ENCODE results near the gene DBNDD1.
"Not testable (repeated sequence)": the region's sequence is repeated elsewhere in the genome, so short reads cannot be mapped to it uniquely, and the experiment has no call there.

The DBNDD1 gene

GRCh38 chr16:90000733-90001427, 18.4 kb downstream of the DBNDD1 start:
- Mint-ChIP-seq H3K36me3 (ENCODE audit: low read depth) (peaks cover 48% of the 10 kb centered on the region), H3K27me3 (no peaks in the 10 kb centered on the region), H3K4me3 (no peak overlapping the region), H3K9me3 (no peaks in the 10 kb centered on the region), H3K4me1 (ENCODE audit: low read depth) (no peaks in the 10 kb centered on the region), H3K27ac (no peak overlapping the region)
- intact Hi-C loops (cut with micrococcal nuclease): no loop called here

GRCh38 chr16:89999831-90000574, 19.3 kb downstream of the DBNDD1 start:
- Mint-ChIP-seq H3K27me3 (no peaks in the 10 kb centered on the region), H3K27ac (no peak overlapping the region), H3K4me1 (ENCODE audit: low read depth) (no peaks in the 10 kb centered on the region), H3K9me3 (peaks cover under 1% of the 10 kb centered on the region), H3K36me3 (ENCODE audit: low read depth) (peaks cover 57% of the 10 kb centered on the region), H3K4me3 (no peak overlapping the region)
- intact Hi-C loops (cut with micrococcal nuclease): no loop called here

GRCh38 chr16:89996178-89996489, 23.1 kb downstream of the DBNDD1 start:
- Mint-ChIP-seq H3K36me3 (ENCODE audit: low read depth) (peaks cover 95% of the 10 kb centered on the region), H3K4me1 (ENCODE audit: low read depth) (no peaks in the 10 kb centered on the region), H3K4me3 (no peak overlapping the region), H3K27me3 (no peaks in the 10 kb centered on the region), H3K9me3 (peaks cover 10% of the 10 kb centered on the region), H3K27ac (peak overlapping the region; percentile 78)
- intact Hi-C loops (cut with micrococcal nuclease): no loop called here

- Mint-ChIP-seq H3K36me3 (ENCODE audit: low read depth) (peaks cover 95% of the 10 kb centered on the region), H3K27ac (peak overlapping the region; percentile 78)
- intact Hi-C loops (cut with micrococcal nuclease); H3K4me3 Mint-ChIP-seq; H3K9me3 Mint-ChIP-seq; H3K27me3 Mint-ChIP-seq; H3K4me1 Mint-ChIP-seq (ENCODE audit: low read depth): not testable (repeated sequence)
These were observed 23.6 kb downstream of the DBNDD1 start for GRCh38 chr16:89995475-89996177.

- Mint-ChIP-seq H3K27ac (peak overlapping the region; percentile 78), H3K36me3 (ENCODE audit: low read depth) (peaks cover 95% of the 10 kb centered on the region)
- H3K4me3 Mint-ChIP-seq; H3K4me1 Mint-ChIP-seq (ENCODE audit: low read depth); H3K27me3 Mint-ChIP-seq; intact Hi-C loops (cut with micrococcal nuclease); H3K9me3 Mint-ChIP-seq: not testable (repeated sequence)
These were observed 24.4 kb downstream of the DBNDD1 start for GRCh38 chr16:89994721-89995474.

- Mint-ChIP-seq H3K4me3 (no peak overlapping the region), H3K9me3 (peaks cover 10% of the 10 kb centered on the region), H3K27ac (peak overlapping the region; percentile 78), H3K27me3 (no peaks in the 10 kb centered on the region), H3K4me1 (ENCODE audit: low read depth) (no peaks in the 10 kb centered on the region), H3K36me3 (ENCODE audit: low read depth) (peaks cover 91% of the 10 kb centered on the region)
- intact Hi-C loops (cut with micrococcal nuclease): no loop called here
These were observed 24.9 kb downstream of the DBNDD1 start for GRCh38 chr16:89994389-89994720.

- Mint-ChIP-seq H3K9me3 (peaks cover 10% of the 10 kb centered on the region), H3K4me3 (no peak overlapping the region), H3K27me3 (no peaks in the 10 kb centered on the region), H3K36me3 (ENCODE audit: low read depth) (peaks cover 91% of the 10 kb centered on the region), H3K27ac (peak overlapping the region; percentile 78), H3K4me1 (ENCODE audit: low read depth) (no peaks in the 10 kb centered on the region)
- intact Hi-C loops (cut with micrococcal nuclease): no loop called here
These were observed 25.3 kb downstream of the DBNDD1 start for GRCh38 chr16:89993971-89994370.

GRCh38 chr16:89993377-89993776, 25.9 kb downstream of the DBNDD1 start:
- Mint-ChIP-seq H3K4me1 (ENCODE audit: low read depth) (no peaks in the 10 kb centered on the region), H3K4me3 (no peak overlapping the region), H3K9me3 (peaks cover 10% of the 10 kb centered on the region), H3K27ac (no peak overlapping the region), H3K36me3 (ENCODE audit: low read depth) (peaks cover 91% of the 10 kb centered on the region), H3K27me3 (no peaks in the 10 kb centered on the region)
- intact Hi-C loops (cut with micrococcal nuclease): no loop called here

GRCh38 chr16:89990799-89991198, 28.5 kb downstream of the DBNDD1 start:
- H3K4me3 Mint-ChIP-seq: no peak overlapping the region
- no peak overlapping the region for H3K27ac Mint-ChIP-seq
- no peaks in the 10 kb centered on the region for H3K27me3 Mint-ChIP-seq
- H3K36me3 Mint-ChIP-seq (ENCODE audit: low read depth): peaks cover 96% of the 10 kb centered on the region
- H3K4me1 Mint-ChIP-seq (ENCODE audit: low read depth): no peaks in the 10 kb centered on the region
- H3K9me3 Mint-ChIP-seq: peaks cover 10% of the 10 kb centered on the region
- intact Hi-C loops (cut with micrococcal nuclease): no loop called here

GRCh38 chr16:89988951-89989350, 30.3 kb downstream of the DBNDD1 start:
- no peaks in the 10 kb centered on the region for H3K4me1 Mint-ChIP-seq (ENCODE audit: low read depth)
- H3K9me3 Mint-ChIP-seq: no peaks in the 10 kb centered on the region
- H3K27ac Mint-ChIP-seq: no peak overlapping the region
- no peaks in the 10 kb centered on the region for H3K27me3 Mint-ChIP-seq
- intact Hi-C loops (cut with micrococcal nuclease): no loop called here
- peaks cover 95% of the 10 kb centered on the region for H3K36me3 Mint-ChIP-seq (ENCODE audit: low read depth)
- no peak overlapping the region for H3K4me3 Mint-ChIP-seq

- H3K4me3 Mint-ChIP-seq: no peak overlapping the region
- intact Hi-C loops (cut with micrococcal nuclease): no loop called here
- no peaks in the 10 kb centered on the region for H3K4me1 Mint-ChIP-seq (ENCODE audit: low read depth)
- peaks cover 92% of the 10 kb centered on the region for H3K36me3 Mint-ChIP-seq (ENCODE audit: low read depth)
- no peaks in the 10 kb centered on the region for H3K9me3 Mint-ChIP-seq
- H3K27me3 Mint-ChIP-seq: no peaks in the 10 kb centered on the region
- no peak overlapping the region for H3K27ac Mint-ChIP-seq
These were observed 32.1 kb downstream of the DBNDD1 start for GRCh38 chr16:89987169-89987568.

- Mint-ChIP-seq H3K4me1 (ENCODE audit: low read depth) (no peaks in the 10 kb centered on the region), H3K27me3 (no peaks in the 10 kb centered on the region), H3K9me3 (no peaks in the 10 kb centered on the region), H3K4me3 (no peak overlapping the region), H3K36me3 (ENCODE audit: low read depth) (peaks cover 92% of the 10 kb centered on the region), H3K27ac (no peak overlapping the region)
- intact Hi-C loops (cut with micrococcal nuclease): no loop called here
These were observed 32.7 kb downstream of the DBNDD1 start for GRCh38 chr16:89986600-89986999.

GRCh38 chr16:89985219-89985618, 34.0 kb downstream of the DBNDD1 start:
- peaks cover 89% of the 10 kb centered on the region for H3K36me3 Mint-ChIP-seq (ENCODE audit: low read depth)
- no peaks in the 10 kb centered on the region for H3K27me3 Mint-ChIP-seq
- no peaks in the 10 kb centered on the region for H3K9me3 Mint-ChIP-seq
- intact Hi-C loops (cut with micrococcal nuclease): no loop called here
- no peak overlapping the region for H3K27ac Mint-ChIP-seq
- no peak overlapping the region for H3K4me3 Mint-ChIP-seq
- H3K4me1 Mint-ChIP-seq (ENCODE audit: low read depth): no peaks in the 10 kb centered on the region

GRCh38 chr16:89984216-89984615, 35.0 kb downstream of the DBNDD1 start:
- H3K27me3 Mint-ChIP-seq: no peaks in the 10 kb centered on the region
- H3K4me3 Mint-ChIP-seq: no peak overlapping the region
- no peaks in the 10 kb centered on the region for H3K9me3 Mint-ChIP-seq
- H3K27ac Mint-ChIP-seq: no peak overlapping the region
- no peaks in the 10 kb centered on the region for H3K4me1 Mint-ChIP-seq (ENCODE audit: low read depth)
- peaks cover 93% of the 10 kb centered on the region for H3K36me3 Mint-ChIP-seq (ENCODE audit: low read depth)
- intact Hi-C loops (cut with micrococcal nuclease): no loop called here

Data from dendritic cell treated with granulocyte-macrophage colony-stimulating factor and Interleukin-4, amounts not matched to agents 40 ng/mL and 50 ng/mL, for 4 days (primary cell).